GM21515 (cell line): ENCODE data around the gene INPPL1.

Experiments used
- ATAC-seq: cut with Tn5 transposase; IDR thresholded peaks from one replicate; pipeline ENCODE4 v1.9.1; 2021; ENCODE audit not compliant: unreplicated experiment

The INPPL1 gene

DNA sequence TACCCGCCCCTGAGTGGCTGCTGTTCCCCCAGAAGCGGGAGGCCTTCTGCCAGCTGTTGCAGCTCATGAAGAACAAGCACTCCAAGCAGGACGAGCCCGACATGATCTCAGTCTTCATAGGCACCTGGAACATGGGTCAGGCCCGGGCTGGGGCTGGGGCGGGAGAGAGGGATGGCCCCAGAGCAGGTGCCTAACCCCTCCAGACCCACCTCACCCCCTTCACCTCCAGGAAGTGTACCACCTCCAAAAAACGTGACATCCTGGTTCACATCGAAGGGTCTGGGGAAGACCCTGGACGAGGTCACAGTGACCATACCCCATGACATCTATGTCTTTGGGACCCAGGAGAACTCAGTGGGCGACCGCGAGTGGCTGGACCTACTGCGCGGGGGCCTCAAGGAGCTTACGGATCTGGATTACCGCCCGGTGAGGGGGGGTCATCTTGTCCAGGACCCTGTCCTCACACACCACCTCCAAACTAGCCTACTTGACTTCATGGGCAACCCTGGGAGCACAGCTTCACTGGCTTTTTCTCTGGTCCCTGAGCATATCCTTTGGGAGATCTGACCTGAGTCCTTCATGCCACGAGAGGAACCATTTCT, 6.3 kb downstream of the INPPL1 start:
- ATAC-seq = no peak

DNA sequence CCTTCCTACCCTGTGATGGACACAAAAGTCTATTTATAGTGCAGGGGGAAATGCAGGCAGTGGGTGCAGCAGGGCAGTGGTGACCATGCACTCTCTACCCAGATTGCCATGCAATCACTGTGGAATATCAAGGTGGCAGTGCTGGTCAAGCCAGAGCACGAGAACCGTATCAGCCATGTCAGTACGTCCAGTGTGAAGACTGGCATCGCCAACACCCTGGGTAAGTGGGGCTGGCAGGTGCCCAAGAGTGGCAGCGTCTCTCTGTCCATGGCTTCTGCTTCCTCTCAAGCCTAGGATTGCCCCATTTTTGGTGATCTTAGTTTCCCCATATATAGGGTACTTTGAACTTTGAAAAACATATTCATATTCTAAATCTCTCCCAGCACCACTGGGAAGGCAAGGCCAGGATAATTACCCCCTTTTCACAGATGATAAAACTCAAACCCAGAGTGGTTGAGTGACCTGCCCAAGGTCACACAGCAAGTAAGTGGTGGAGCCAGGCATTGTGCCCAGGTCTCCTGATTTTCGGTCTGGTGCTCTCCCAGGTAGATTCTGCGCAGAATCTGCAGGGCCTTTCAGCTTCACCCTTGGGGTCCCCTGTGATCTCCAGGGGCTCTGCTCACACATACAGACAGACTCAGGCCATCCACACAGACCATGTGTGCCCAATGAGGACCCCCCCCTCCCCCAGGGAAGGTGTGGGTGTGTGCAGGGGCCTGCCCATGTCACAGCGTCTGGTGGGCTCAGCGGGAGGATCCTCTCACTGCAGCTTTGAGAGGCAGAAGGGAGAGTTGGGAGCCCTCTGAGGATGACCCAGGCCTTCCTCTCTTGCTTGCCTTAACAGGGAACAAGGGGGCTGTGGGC, 7.1 kb downstream of the INPPL1 start:
- ATAC-seq = no peak

DNA sequence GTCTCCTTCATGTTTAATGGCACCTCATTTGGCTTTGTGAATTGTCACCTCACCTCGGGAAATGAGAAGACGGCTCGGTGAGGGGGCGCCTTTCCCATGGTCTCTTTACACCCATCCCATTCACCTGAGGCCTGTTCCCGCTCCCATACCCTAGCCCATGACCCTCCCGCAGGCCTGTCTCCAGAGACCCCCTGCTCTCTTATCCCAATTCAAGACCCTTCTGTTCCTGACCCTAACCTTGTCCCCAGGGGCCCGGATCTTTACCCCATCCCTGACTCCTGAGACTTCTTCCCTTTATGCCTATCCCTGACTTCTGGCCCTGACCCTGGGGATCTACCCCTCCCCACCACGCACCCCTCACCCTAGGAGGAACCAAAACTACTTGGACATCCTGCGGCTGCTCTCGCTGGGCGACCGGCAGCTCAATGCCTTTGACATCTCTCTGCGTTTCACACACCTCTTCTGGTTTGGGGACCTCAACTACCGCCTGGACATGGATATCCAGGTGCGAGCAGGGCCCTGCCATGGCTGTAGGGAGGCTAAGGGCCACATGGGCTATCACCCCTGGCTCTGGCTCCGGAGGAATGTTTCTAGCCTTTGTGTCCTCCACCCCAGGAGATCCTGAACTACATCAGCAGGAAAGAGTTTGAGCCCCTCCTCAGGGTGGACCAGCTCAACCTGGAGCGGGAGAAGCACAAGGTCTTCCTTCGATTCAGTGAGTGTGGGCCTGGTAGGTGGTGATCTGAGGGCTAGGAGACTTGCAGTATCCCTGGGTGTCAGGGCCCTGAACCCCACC, 7.9 kb downstream of the INPPL1 start:
- no peak for ATAC-seq

DNA sequence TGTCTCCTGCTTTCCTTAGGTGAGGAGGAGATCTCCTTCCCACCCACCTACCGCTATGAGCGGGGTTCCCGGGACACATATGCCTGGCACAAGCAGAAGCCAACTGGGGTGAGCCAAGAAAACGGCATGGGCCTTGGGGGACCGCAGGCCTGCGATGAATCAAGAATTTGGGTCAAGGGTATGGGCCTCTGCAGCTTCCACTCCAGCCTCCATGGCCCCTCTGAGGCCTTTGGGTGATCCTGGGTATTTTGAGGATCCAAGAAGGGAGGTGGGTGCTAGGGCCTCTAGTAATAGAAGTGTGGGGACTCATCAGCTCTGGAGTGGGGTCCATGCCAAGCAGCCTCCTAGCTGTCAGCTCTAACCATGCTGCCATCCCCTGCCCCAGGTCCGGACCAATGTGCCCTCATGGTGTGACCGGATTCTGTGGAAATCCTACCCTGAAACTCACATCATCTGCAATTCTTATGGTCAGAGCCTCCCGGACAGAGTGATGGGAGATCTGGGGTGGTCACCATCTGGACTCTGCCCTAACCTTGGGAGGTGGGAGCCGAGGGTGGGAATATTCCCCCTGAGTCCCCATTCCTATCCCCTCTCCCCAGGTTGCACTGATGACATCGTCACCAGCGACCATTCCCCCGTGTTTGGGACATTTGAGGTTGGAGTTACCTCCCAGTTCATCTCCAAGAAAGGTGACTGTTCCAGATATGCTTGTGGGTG, 8.6 kb downstream of the INPPL1 start:
- no peak for ATAC-seq

- no peak for ATAC-seq
Observed at GRCh38 chr11:72233773-72234513, 9.4 kb downstream of the INPPL1 start.

GRCh38 chr11:72234514-72234830, 9.9 kb downstream of the INPPL1 start:
- no peak for ATAC-seq

DNA sequence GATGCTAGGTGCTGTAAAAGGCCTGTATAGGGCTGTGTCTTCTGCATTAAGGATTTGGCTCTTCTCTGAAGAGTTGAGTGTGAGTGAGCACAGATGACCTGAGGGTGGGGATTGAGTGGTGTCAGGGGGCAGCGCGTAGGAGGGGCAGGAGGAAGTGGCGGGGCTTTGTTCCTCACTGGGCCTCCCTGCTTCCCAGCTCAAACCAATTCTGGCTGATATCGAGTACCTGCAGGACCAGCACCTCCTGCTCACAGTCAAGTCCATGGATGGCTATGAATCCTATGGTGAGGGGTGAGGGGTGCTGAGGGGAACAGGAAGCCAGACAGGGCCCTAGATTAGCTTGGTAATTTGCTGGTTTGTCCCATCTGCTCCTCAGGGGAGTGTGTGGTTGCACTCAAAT, 10.4 kb downstream of the INPPL1 start:
- ATAC-seq = no peak

GRCh38 chr11:72235351-72236057, 10.9 kb downstream of the INPPL1 start:
- ATAC-seq = no peak

DNA sequence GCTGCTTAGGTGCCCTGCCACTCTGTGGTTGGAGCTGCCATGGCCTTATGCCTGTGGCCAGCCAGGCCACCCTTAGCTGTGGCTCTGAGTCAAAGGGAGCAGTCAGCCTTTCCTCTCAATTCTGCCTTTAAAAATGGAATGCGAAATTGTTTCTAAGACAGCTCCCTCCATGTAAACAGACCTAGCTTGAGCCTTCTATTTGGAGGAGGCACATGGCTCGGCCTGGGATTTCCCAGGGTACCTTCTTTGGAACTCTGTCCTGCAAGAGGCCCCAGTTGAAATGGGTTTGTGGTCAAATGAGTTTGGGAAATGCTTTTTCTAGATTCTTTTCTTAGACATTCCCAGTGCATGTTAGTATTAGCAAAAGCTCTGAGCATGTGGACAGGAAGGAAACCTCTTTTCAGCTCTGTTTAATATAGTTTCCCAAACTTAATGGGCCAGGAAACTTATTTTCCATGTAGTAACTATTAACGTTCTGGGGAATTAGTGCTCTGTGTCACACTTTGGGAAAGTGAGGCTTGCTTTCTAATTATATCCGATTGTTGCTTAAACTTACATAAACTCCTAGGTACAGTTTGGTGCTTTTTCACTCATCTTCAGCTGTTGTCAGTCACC, 11.6 kb downstream of the INPPL1 start:
- ATAC-seq = no peak

- ATAC-seq = no peak
Observed at GRCh38 chr11:72236774-72237111, 12.2 kb downstream of the INPPL1 start.

- no peak for ATAC-seq
Observed at GRCh38 chr11:72237112-72237931, 12.8 kb downstream of the INPPL1 start.

GRCh38 chr11:72238040-72238450, 13.5 kb downstream of the INPPL1 start:
- no peak for ATAC-seq

DNA sequence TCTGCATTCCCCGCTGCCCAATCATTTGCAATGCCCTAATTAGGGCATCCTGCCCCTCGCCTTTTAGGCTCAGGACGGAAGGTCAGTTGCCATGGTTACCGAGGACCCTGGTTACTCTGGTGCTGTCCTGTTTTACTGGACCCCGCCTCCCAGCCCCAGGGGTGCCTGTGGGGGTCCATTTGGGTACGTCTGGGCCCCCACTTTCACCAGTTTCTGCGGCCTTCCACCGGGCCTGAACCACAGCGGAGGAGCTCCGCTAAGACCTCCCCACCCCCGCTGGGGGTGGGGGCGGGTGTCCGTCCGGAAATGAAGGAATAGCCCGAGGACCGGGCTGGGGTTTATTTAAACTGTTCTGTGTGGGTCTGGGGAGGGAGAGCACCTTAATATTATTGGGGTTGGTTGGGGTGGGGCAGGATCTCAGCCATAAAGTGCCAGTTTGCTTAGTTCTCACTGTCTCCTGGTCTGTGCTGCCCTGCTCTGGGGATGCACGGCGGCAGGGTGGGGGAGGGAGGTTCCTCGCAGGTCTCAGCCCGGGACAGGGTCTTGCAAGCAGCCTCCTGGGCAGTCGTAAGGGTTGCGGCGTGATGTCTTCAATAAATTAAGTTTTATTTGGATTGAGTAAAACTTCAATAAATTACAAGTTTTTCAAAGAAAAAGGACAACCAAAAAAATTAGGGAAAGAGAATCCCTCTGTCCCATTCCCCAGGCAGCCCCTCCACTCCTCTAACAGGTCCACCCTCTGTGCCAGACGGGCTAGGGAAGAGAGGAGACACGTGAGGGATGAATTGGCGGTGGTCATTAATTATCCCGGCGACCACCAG, 14.1 kb downstream of the INPPL1 start:
- ATAC-seq = no peak

DNA sequence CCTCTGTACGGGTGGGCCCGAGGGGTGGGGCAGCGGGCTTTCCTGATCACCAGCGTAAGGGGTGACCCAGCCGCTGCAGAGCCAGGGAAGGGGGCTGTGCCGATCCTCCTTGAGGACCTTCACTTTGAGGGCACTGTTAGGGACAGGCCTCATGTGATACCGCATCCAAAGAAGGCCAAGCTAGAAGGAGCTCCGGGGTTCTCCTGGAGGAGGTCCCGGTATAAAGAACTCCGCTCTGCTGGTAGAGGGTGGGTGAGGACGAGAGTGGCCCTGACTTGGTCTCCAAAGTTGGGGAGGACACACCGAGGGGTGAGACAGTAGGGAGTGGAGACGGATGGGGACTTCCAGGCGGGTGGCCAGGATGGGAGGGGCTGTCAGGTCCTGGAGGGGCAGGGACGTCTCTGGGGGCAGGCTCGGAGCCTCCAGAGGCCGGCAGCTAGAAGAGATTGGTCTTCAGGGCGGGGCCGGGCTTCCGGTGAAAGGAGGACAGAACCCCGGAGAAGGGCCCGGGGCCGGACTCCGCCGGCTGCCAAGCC, 14.8 kb downstream of the INPPL1 start:
- ATAC-seq = no peak

- ATAC-seq = no peak
Observed at GRCh38 chr11:72239849-72240460, 15.4 kb downstream of the INPPL1 start.

GRCh38 chr11:72240461-72241290, 16.1 kb downstream of the INPPL1 start:
- no peak for ATAC-seq
